Heart left ventricle (tissue), 13 donors: ENCODE results near the gene EHD4.

ENCODE experiments used
- POLR2A ChIP-seq, 2 donors: fragments of 450-650 bp; IDR thresholded peaks; one replicate each; pipeline ENCODE4 v1.6.1; 2017; ENCODE audit warnings: antibody characterized with exemption in 2 of 2, mild to moderate bottlenecking in 2 of 2, moderate library complexity in 2 of 2
- TF ChIP-seq, protein P1 (sequence below), 12 donors: fragments of 200-600 bp; sonication (generic) in 4 of 12; IDR thresholded peaks; one replicate each; pipeline versions ENCODE4 v1.5.0 to v1.8.0; 2018 to 2022; ENCODE audit warnings: antibody characterized with exemption in 12 of 12, mild to moderate bottlenecking in 5 of 12
- donor health status: ischemic (EF 13 %, LVEDD 7.1; RV severe dilation, severe dysfunction).
- donor health status: DM: no; HTN: yes; CAD: no.
- donor health status: DM: no; HTN: no; CAD: no.
- donor health status: ischemic (EF 25% LVEDD 6.9; RV normal size, moderate dysfunction).
- donor health status: ischemic (EF 25% LVEDD 5.7; RV mildly dilated, moderate dysfunction).
- donor health status: ischemic (EF 35%, LVEDD 5.7; RV mildly dilated, moderate dysfunction).
- donor health status: nonischemic (EF 11% LVEDD 7.7; RV severe dilation, severe dysfunction).
- donor health status: DM: yes; HTN: yes; CAD: no.
- donor health status: PGD.
- donor health status: ischemic (EF 29% LVEDD 5.4; RV normal size, mild dysfunction).
- donor health status: nonischemic (EF 23%, LVEDD 6.1; RV moderate dilation, normal function).

- TF ChIP-seq, protein P1, sequence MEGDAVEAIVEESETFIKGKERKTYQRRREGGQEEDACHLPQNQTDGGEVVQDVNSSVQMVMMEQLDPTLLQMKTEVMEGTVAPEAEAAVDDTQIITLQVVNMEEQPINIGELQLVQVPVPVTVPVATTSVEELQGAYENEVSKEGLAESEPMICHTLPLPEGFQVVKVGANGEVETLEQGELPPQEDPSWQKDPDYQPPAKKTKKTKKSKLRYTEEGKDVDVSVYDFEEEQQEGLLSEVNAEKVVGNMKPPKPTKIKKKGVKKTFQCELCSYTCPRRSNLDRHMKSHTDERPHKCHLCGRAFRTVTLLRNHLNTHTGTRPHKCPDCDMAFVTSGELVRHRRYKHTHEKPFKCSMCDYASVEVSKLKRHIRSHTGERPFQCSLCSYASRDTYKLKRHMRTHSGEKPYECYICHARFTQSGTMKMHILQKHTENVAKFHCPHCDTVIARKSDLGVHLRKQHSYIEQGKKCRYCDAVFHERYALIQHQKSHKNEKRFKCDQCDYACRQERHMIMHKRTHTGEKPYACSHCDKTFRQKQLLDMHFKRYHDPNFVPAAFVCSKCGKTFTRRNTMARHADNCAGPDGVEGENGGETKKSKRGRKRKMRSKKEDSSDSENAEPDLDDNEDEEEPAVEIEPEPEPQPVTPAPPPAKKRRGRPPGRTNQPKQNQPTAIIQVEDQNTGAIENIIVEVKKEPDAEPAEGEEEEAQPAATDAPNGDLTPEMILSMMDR (IDR thresholded peaks at IDR 0.05): no peak
- no peak for TF ChIP-seq POLR2A (IDR thresholded peaks at IDR 0.05)
Observed at GRCh38 chr15:41923401-41923997, 48.9 kb downstream of the EHD4 start.
